ENCODE data around the gene NTHL1.

Gene NTHL1

GRCh38 chr16:2007081-2007836 is 40.4 kb downstream of the NTHL1 start:
- no peak for DNase-seq

DNA sequence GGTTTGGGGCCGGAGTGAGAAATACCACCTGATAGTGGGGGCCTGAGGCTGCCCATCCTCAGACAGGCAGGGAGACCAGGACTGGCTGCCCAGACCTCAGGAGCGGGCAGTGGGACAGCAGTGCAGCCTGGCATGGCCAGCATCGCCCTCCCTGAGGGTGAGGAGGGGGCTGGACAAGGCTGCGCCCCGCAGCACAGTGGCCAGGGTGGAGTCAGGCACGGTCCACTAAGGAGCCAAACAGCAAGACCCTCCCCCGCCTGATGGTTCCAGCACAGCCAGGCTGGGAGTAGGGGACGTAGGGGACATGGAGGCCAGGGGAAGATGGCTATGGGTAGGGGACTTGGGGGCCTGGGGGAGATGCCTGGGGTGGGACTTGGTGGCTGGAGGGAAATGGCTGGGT is 41.3 kb downstream of the NTHL1 start:
- no peak for DNase-seq

DNA sequence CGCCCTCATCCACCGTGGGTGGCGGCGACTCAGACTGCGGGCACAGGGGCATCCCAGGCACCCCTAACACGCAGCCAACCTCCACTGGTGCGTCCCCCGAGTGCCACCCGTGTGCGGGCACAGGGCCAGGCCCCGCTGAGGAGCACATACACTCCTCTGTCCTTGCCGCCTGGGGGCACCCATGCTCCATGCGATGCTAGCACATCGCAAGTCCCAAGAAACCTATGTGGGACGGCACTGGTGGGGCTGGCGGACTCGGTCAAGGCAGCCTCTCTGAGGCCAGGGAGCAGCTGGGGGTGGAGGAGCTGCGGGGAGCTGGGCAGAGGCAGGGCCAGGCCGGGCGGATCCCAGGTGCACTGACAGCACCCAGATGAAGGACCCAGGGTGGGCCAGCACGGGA is 42.0 kb downstream of the NTHL1 start:
- peak; percentile 70 for DNase-seq

DNA sequence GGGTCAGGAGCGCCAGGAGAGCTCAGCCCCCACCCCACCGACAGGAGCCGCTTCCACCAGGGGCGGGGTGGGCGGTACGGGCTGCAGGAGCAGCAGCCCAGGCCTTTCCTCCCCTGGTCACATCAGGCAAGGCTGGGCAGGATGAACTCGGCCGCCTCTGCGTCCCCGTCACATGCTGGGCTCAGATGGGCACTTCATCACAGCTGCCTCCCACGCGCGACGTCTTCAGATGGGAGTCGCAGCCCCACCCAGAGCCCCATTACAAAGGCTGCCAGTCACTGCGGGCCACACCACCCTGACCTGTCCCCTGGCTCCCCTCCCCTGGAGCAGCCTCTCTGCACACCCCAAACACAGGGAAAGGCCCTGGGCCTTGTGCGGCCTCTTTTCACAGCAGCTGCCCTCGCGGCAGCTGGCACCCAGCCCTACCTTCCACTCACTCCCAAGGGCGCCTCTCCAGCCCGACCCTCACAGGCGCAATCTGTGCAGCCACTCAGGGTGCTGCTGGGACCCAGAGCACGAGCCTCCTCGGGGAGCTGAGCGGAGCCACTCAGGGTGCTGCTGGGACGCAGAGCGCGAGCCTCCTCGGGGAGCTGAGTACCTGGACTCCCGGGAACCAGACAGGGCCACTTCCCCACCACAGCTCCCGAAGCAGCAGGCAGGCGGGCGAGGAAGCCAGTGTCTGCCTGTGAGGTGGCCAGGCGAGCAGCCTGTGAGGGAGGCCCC is 42.7 kb downstream of the NTHL1 start:
- DNase-seq, result peak; percentile 70

- DNase-seq, result peak; percentile 91
Observed at GRCh38 chr16:2003827-2004641, 43.6 kb downstream of the NTHL1 start.

DNA sequence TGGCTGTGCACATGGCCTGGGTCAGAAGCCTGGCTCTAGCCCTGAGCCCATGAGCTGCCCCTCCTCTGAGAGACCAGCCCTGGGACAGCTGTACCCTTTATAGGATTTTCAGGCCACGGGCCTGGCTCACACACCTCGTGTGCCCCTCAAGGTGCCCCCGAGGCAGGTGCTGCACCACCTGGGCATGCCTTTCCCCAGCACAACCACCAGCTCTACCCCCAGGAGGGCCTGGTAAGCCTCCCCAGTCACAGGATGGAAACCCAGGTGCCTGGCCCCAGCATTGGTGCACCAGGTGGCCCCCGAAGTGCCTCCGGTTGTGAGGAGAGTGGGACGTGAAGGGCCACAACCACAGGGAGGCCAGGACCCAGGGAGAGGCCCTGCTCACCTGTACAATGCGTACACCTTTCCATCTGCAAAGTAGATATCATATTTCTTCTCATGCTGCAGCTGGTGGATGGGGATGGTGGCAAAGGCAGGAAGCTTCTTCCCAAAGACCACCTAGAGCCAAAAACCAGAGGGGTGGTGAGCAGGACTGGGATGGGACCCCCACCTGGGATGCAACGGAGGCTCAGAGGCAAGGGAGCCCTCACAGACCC is 44.3 kb downstream of the NTHL1 start:
- no peak for DNase-seq

GRCh38 chr16:2002406-2003230 is 45.0 kb downstream of the NTHL1 start:
- no peak for DNase-seq

- DNase-seq, result no peak
Observed at GRCh38 chr16:2001456-2002355, 45.9 kb downstream of the NTHL1 start.

GRCh38 chr16:2001035-2001434 is 46.6 kb downstream of the NTHL1 start:
- no peak for DNase-seq

DNA sequence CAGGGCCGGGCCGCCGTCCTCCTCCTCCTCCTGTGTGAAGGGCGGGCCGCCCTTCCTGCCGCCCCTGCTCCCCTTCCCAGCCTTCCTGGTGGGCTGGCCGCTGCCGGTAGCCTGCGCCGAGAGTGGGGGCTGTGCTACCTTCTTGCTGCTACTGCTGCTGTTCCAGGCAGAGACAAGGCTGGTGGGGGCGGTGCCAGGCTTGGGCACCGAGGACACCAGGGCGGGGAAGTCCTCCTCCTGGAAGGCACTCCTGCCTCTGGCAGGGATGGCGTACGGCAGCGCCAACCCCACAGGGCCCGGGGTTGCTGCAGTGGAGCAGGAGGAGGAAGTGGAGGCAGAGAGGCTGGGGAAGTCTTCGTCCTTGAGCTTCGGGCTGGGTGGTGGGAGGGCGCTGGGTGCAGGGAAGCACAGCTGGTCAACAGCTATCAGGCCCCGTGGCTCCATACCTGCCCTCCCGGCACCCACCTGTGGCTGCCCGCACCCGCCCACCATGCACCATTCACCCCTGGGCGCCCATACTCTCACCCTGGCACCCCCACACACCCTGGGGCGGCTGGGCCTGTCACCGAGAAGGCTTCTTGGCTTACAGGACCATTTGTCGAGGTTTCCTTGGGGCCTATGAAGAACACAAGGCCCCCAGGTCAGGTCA is 47.6 kb downstream of the NTHL1 start:
- no peak for DNase-seq

DNA sequence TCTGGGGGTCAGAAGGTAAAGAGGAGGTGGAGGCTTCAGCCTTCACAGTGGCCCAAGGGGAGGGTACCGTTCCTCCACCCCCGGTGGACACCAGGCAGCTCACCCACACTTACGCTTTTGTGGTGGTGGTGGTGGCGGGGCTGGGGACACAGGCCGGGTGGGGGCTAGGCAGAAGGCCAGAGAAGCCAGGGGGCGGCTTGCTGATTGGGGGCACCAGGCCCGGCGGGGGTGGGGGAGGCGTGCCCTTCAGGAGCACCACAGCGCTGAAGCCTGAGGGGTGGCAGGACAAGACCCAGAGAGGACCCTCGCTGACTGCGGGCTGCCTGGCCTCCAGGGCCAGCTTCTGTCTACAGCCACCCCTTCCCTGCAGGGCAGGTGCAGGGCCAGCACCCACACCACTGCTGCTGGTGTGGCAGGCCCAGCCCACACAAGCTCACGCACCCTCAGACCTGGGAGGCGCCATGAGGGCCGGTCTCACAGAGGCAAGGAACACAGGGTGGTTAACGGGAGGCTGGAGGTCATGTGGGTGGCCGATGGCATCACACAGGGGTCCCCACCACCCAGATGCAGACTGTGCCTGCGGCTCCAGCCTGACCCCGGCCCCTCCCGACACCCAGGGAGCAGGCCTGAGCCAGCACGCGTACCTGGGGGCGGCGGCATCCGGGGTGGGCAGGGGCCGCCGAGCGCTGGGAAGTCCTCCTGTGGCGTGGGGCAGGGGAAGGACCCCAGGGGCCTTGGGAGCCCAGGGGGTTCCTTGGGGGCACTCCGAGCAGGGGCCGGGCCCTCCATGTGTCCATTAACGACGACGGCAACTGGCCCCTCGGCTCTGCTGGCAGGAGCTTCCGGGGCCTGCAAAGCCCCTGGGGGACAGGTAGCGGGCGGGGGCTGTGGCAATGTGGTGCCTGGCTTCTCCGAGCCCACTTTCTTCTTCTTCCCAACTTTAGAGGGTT is 48.5 kb downstream of the NTHL1 start:
- no peak for DNase-seq

DNA sequence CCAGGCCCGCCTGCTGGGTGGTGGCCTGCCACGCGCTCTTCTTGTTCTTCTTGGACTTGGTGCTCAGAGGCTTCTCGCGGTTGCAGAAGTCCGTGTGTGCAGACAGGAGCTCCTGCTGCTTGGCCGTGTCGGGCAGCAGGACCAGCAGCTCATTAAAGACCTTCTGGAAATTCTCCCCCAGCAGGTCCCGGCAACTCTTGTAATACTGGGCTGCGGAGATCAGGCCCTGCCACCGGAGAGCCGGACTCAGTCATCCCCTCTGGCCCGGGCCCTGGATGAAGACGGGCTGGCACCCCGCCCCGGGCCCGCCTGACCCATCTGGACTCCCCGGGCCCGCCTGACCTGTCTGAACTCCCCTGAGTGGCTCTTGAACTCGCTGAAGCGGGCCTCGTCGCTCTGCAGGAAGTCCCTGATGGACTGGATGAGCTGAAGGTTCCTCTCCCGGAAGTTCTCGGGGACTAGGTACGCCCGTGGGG is 49.2 kb downstream of the NTHL1 start:
- DNase-seq, result no peak

GRCh38 chr16:1997494-1998359 is 49.9 kb downstream of the NTHL1 start:
- DNase-seq, result no peak

- DNase-seq, result peak; percentile 46
Observed at GRCh38 chr16:1993731-1994131, 53.9 kb downstream of the NTHL1 start.

GRCh38 chr16:1992704-1993317 is 54.8 kb downstream of the NTHL1 start:
- no peak for DNase-seq

- peak; percentile 96 for DNase-seq
Observed at GRCh38 chr16:1991948-1992703, 55.5 kb downstream of the NTHL1 start.

GRCh38 chr16:1991588-1991947 is 56.1 kb downstream of the NTHL1 start:
- no peak for DNase-seq

Data from inflammatory macrophage treated with lipopolysaccharide for 4 hours (primary cell).